GM12891 (cell line): Measurements from ENCODE around the gene MSRB3.

Source experiments
- POLR2A ChIP-seq: IDR thresholded peaks from 2 replicates; pipeline ENCODE4 v1.6.1; 2011; ENCODE audit warnings: low read depth, low read length, control low read depth
- POLR2AphosphoS5 ChIP-seq: IDR thresholded peaks from 2 replicates; pipeline ENCODE4 v1.6.1; 2011; ENCODE audit warnings: low read depth, low read length, control low read depth
- TAF1 ChIP-seq: IDR thresholded peaks from 2 replicates; pipeline ENCODE4 v1.6.1; 2011; ENCODE audit warnings: low read depth, low read length, control low read depth

DNA sequence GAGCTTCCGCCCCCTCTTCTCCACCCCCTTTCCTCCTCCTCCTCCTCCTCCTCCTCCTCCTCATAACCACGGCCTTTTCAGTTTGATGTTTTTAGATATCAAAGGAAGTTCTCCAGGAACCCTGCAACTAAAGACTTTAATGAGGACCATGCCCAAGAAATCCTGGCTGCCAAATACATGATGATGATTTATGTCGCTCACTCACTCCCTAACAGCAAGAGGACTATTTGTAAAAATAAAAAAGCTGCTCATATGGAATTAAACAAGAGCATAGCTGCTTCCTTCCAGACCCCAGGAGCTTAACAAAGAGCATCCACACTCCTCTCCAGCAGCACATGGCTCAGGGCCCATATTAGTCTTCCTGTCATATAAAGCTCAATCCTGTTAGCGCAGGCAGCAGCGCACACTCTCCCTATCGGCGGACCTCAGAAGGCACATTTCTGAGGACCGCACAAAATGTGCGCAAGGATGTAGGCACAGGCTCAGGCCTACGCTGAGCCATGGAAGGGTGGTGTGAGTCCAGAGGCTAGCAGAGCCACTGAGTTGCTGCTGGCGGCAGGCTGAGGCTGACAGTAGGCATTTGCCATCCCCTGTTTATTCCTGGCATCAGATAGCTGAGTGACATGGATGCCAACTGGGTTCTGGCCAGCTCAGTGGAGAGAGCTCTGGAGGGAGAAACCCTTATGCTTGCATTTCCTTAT lies 232.8 kb downstream of the MSRB3 start:
- TF ChIP-seq POLR2AphosphoS5 = no peak
- TF ChIP-seq POLR2A = no peak
- no peak for TF ChIP-seq TAF1
